Measurements from ENCODE around the gene STRN. TPM values are rescaled to one million over a fixed set of nuclear protein-coding genes. Genes with fewer than 3 reads are reported as not detected.
"Not testable (repeated sequence)": the region's sequence is repeated elsewhere in the genome, so short reads cannot be mapped to it uniquely, and the experiment has no call there.

STRN gene
- total RNA-seq, 1 donor from 2014 or later = 25.7 TPM

GRCh38 chr2:36981911-36982310 lies 15.6 kb upstream of the STRN start:
- no peak overlapping the region for H3K27ac Mint-ChIP-seq
- DNase-seq (ENCODE audit: low spot score in 2 of 2, unreplicated experiment in 2 of 2) = no peak
- no peak for TF ChIP-seq CTCF (IDR thresholded peaks at IDR 0.05; ENCODE audit: unreplicated experiment)
- H3K4me3 Mint-ChIP-seq = no peak overlapping the region
- H3K27me3 Mint-ChIP-seq (ENCODE audit: low read depth) = no peaks in the 10 kb centered on the region
- peaks cover 16% of the 10 kb centered on the region for H3K36me3 Mint-ChIP-seq
- no peaks in the 10 kb centered on the region for H3K4me1 Mint-ChIP-seq
- peaks cover 7% of the 10 kb centered on the region for H3K9me3 Mint-ChIP-seq

GRCh38 chr2:36979007-36979406 lies 12.7 kb upstream of the STRN start:
- H3K27me3 Mint-ChIP-seq (ENCODE audit: low read depth); DNase-seq (ENCODE audit: low spot score in 2 of 2, unreplicated experiment in 2 of 2); H3K4me3 Mint-ChIP-seq; H3K27ac Mint-ChIP-seq; H3K9me3 Mint-ChIP-seq; H3K4me1 Mint-ChIP-seq: not testable (repeated sequence)
- H3K36me3 Mint-ChIP-seq = peaks cover 16% of the 10 kb centered on the region

DNA sequence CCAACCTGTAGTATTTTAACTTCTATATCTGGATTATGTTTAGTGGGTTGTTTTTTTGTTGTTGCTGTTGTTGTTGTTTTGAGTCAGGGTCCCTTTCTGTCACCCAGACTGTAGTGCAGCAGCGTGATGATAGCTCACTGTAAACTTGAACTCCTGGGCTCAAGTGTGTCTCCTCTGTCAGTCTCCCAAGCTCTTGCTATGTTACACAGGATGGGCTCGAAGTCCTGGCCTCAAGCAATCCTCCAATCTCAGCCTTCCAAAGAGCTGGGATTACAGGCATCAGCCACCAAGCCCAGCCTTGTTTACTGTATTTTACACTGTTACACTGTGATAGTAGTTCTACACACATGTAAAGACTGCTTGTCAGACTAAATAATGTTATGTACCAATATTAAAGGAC lies 9.7 kb upstream of the STRN start:
- Mint-ChIP-seq H3K27me3 (ENCODE audit: low read depth) (no peaks in the 10 kb centered on the region), H3K27ac (no peak overlapping the region), H3K4me3 (no peak overlapping the region), H3K9me3 (peaks cover 7% of the 10 kb centered on the region), H3K36me3 (peaks cover 15% of the 10 kb centered on the region), H3K4me1 (peaks cover 8% of the 10 kb centered on the region)
- DNase-seq (ENCODE audit: low spot score in 2 of 2, unreplicated experiment in 2 of 2) = no peak
- TF ChIP-seq CTCF (IDR thresholded peaks at IDR 0.05; ENCODE audit: unreplicated experiment) = no peak

- peaks cover 7% of the 10 kb centered on the region for H3K9me3 Mint-ChIP-seq
Measured at GRCh38 chr2:36975306-36975705, 9.0 kb upstream of the STRN start.

GRCh38 chr2:36973320-36973719 lies 7.0 kb upstream of the STRN start:
- peaks cover 9% of the 10 kb centered on the region for H3K4me1 Mint-ChIP-seq
- H3K4me3 Mint-ChIP-seq = no peak overlapping the region
- H3K27ac Mint-ChIP-seq = no peak overlapping the region
- DNase-seq (ENCODE audit: low spot score in 2 of 2, unreplicated experiment in 2 of 2) = no peak
- no peaks in the 10 kb centered on the region for H3K27me3 Mint-ChIP-seq (ENCODE audit: low read depth)
- peaks cover 4% of the 10 kb centered on the region for H3K9me3 Mint-ChIP-seq
- H3K36me3 Mint-ChIP-seq = peaks cover 4% of the 10 kb centered on the region
- no peak for TF ChIP-seq CTCF (IDR thresholded peaks at IDR 0.05; ENCODE audit: unreplicated experiment)

More at GRCh38 chr2:36975306-36975705, 9.0 kb upstream of the STRN start:
- DNase-seq (ENCODE audit: low spot score in 2 of 2, unreplicated experiment in 2 of 2) = no peak
- no peak for TF ChIP-seq CTCF (IDR thresholded peaks at IDR 0.05; ENCODE audit: unreplicated experiment)
- H3K4me3 Mint-ChIP-seq = no peak overlapping the region
- H3K4me1 Mint-ChIP-seq = peaks cover 8% of the 10 kb centered on the region
- no peak overlapping the region for H3K27ac Mint-ChIP-seq
- peaks cover 13% of the 10 kb centered on the region for H3K36me3 Mint-ChIP-seq
- H3K27me3 Mint-ChIP-seq (ENCODE audit: low read depth) = no peaks in the 10 kb centered on the region

- Mint-ChIP-seq H3K4me1 (peaks cover 21% of the 10 kb centered on the region), H3K27me3 (ENCODE audit: low read depth) (no peaks in the 10 kb centered on the region), H3K9me3 (no peaks in the 10 kb centered on the region), H3K27ac (no peak overlapping the region), H3K4me3 (no peak overlapping the region), H3K36me3 (no peaks in the 10 kb centered on the region)
- no peak for TF ChIP-seq CTCF (IDR thresholded peaks at IDR 0.05; ENCODE audit: unreplicated experiment)
- no peak for DNase-seq (ENCODE audit: low spot score in 2 of 2, unreplicated experiment in 2 of 2)
Measured at GRCh38 chr2:36971990-36972389, 5.7 kb upstream of the STRN start.
